OCI-LY7 (cell line): Measurements from ENCODE around the gene SESN2.

Experiments used
- CTCF ChIP-seq: fragments of 200-600 bp; sonication (generic); conservative IDR thresholded peaks from 2 replicates; pipeline ENCODE4 v1.5.1; 2014; ENCODE audit warnings: mild to moderate bottlenecking, antibody characterized with exemption, low read length, moderate library complexity, mixed read lengths
- EZH2phosphoT487 ChIP-seq: fragments of 200-600 bp; sonication (generic); IDR thresholded peaks from 2 replicates; pipeline ENCODE4 v1.6.1; 2018; ENCODE audit warnings: low read depth, borderline replicate concordance, mild to moderate bottlenecking, mixed run types, antibody characterized with exemption, low read length, moderate library complexity, mixed read lengths

- no peak for TF ChIP-seq CTCF
- no peak for TF ChIP-seq EZH2phosphoT487
Measured at GRCh38 chr1:28314547-28314941, 55.2 kb downstream of the SESN2 start.
